GM12878 (cell line): ENCODE measurements around the gene PIK3R5. TPM values are rescaled to one million over a fixed set of nuclear protein-coding genes. Genes with fewer than 3 reads are reported as not detected.

ENCODE experiments used
- BHLHE40 ChIP-seq, 2 experiments: fragments of 450-650 bp in 1 of 2; IDR thresholded peaks; 2 replicates each; pipeline ENCODE4 v1.6.1; 2011 to 2017; ENCODE audit warnings: low read depth in 2 of 2, borderline replicate concordance in 1 of 2, improper control_type of control experiment in 1 of 2, low read length in 1 of 2, mild to moderate bottlenecking in 1 of 2
- E2F8 ChIP-seq: fragments of 450-650 bp; IDR thresholded peaks from 2 replicates; pipeline ENCODE4 v1.6.1; 2018; ENCODE audit warnings: mild to moderate bottlenecking, low read depth, moderate library complexity; ENCODE audit not compliant: partially characterized antibody
- IRF4 ChIP-seq: IDR thresholded peaks from 2 replicates; pipeline ENCODE4 v1.6.1; 2011; ENCODE audit warnings: low read depth, low read length
- KDM1A ChIP-seq: fragments of 200-600 bp; sonication (generic); IDR thresholded peaks from 2 replicates; pipeline ENCODE4 v1.6.1; 2016; ENCODE audit warnings: borderline replicate concordance
- PRDM15 ChIP-seq: fragments of 450-650 bp; formaldehyde crosslinking; IDR thresholded peaks from 2 replicates; pipeline ENCODE4 v1.4.0; 2020; ENCODE audit warnings: mild to moderate bottlenecking, moderate library complexity
- RAD51 ChIP-seq: fragments of 450-650 bp; IDR thresholded peaks from 2 replicates; pipeline ENCODE4 v1.6.1; 2016; ENCODE audit warnings: moderate library complexity, mild to moderate bottlenecking, inconsistent platforms
- ZNF24 ChIP-seq: fragments of 450-650 bp; IDR thresholded peaks from 2 replicates; pipeline ENCODE4 v1.6.1; 2017; ENCODE audit warnings: antibody characterized with exemption, mild to moderate bottlenecking
- polyA plus RNA-seq, 11 experiments: library from polyadenylated mRNA; depleted of rRNA in 4 of 11; unstranded in 6 of 11; stranded (reverse) in 5 of 11; fragments of >200 nt; fragmentation: Nextera tagmentation in 4 of 11; fragmentation: Illumina TruSeq in 1 of 11; extraction: Ambion mirVana in 4 of 11; extraction: Trizol in 1 of 11; gene quantifications; 1 replicate in 1 of 11; 2 replicates in 10 of 11; pipeline versions ENCODE4 v1.2.1 to v1.2.3, GENCODE V29; 2011 to 2016; ENCODE audit warnings: inconsistent platforms in 2 of 11, missing spikeins in 2 of 11, low read depth in 1 of 11
- total RNA-seq, 4 experiments: library from RNA; depleted of rRNA in 3 of 4; stranded (reverse); fragments of >200 nt in 3 of 4; fragmentation: Illumina TruSeq in 1 of 4; extraction: Trizol in 1 of 4; gene quantifications; 2 replicates each; pipeline versions ENCODE4 v1.2.1 to v1.2.3, GENCODE V29; 2013 to 2021
- TF ChIP-seq, protein P1 (sequence below): IDR thresholded peaks from 2 replicates; pipeline ENCODE4 v1.6.1; 2012; ENCODE audit warnings: low read depth, low read length, improper control_type of control experiment
- TF ChIP-seq, protein P2 (sequence below): fragments of 450-650 bp; IDR thresholded peaks from 2 replicates; pipeline ENCODE4 v1.6.1; 2018; ENCODE audit warnings: borderline replicate concordance, mild to moderate bottlenecking; ENCODE audit not compliant: partially characterized antibody
- TF ChIP-seq, protein P3 (sequence below): IDR thresholded peaks from 2 replicates; pipeline ENCODE4 v1.6.1; 2011; ENCODE audit warnings: borderline replicate concordance, low read depth, mild to moderate bottlenecking, moderate library complexity, mixed read lengths, low read length; ENCODE audit not compliant: insufficient read depth; ENCODE audit errors: extremely low read length
- TF ChIP-seq, protein P4 (sequence below): fragments of 450-650 bp; IDR thresholded peaks from 2 replicates; pipeline ENCODE4 v1.6.1; 2017; ENCODE audit warnings: mild to moderate bottlenecking, moderate library complexity

The PIK3R5 gene
- total and polyA plus RNA-seq, 10 of the 15 experiments (the other 5 are each of a cell fraction or from before 2014, with no cell fraction given): 9.5 to 50.8 (median 35.5) TPM

- TF ChIP-seq, protein P1, sequence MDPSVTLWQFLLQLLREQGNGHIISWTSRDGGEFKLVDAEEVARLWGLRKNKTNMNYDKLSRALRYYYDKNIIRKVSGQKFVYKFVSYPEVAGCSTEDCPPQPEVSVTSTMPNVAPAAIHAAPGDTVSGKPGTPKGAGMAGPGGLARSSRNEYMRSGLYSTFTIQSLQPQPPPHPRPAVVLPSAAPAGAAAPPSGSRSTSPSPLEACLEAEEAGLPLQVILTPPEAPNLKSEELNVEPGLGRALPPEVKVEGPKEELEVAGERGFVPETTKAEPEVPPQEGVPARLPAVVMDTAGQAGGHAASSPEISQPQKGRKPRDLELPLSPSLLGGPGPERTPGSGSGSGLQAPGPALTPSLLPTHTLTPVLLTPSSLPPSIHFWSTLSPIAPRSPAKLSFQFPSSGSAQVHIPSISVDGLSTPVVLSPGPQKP: no peak
- TF ChIP-seq PRDM15 (CRISPR knock-in tag) (no peak), ZNF24 (0 out of 2 replicates have a peak, but pooled peaks have one; percentile 11), E2F8 (no peak), RAD51 (peak; percentile 50; the same call in 1 of the 2 replicates), BHLHE40 (IDR thresholded peaks at IDR 0.05; ENCODE audit: borderline replicate concordance in 1 of 2, low read depth in 2 of 2, low read length in 1 of 2) (peak in 1 of 2 experiments; percentile 15; a peak in 1 of 4 replicates), KDM1A (no peak), IRF4 (no peak)
- TF ChIP-seq, protein P2, sequence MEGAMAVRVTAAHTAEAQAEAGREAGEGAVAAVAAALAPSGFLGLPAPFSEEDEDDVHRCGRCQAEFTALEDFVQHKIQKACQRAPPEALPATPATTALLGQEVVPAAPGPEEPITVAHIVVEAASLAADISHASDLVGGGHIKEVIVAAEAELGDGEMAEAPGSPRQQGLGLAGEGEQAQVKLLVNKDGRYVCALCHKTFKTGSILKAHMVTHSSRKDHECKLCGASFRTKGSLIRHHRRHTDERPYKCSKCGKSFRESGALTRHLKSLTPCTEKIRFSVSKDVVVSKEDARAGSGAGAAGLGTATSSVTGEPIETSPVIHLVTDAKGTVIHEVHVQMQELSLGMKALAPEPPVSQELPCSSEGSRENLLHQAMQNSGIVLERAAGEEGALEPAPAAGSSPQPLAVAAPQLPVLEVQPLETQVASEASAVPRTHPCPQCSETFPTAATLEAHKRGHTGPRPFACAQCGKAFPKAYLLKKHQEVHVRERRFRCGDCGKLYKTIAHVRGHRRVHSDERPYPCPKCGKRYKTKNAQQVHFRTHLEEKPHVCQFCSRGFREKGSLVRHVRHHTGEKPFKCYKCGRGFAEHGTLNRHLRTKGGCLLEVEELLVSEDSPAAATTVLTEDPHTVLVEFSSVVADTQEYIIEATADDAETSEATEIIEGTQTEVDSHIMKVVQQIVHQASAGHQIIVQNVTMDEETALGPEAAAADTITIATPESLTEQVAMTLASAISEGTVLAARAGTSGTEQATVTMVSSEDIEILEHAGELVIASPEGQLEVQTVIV: no peak
- TF ChIP-seq, protein P3, sequence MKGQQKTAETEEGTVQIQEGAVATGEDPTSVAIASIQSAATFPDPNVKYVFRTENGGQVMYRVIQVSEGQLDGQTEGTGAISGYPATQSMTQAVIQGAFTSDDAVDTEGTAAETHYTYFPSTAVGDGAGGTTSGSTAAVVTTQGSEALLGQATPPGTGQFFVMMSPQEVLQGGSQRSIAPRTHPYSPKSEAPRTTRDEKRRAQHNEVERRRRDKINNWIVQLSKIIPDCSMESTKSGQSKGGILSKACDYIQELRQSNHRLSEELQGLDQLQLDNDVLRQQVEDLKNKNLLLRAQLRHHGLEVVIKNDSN: no peak
- TF ChIP-seq, protein P4, sequence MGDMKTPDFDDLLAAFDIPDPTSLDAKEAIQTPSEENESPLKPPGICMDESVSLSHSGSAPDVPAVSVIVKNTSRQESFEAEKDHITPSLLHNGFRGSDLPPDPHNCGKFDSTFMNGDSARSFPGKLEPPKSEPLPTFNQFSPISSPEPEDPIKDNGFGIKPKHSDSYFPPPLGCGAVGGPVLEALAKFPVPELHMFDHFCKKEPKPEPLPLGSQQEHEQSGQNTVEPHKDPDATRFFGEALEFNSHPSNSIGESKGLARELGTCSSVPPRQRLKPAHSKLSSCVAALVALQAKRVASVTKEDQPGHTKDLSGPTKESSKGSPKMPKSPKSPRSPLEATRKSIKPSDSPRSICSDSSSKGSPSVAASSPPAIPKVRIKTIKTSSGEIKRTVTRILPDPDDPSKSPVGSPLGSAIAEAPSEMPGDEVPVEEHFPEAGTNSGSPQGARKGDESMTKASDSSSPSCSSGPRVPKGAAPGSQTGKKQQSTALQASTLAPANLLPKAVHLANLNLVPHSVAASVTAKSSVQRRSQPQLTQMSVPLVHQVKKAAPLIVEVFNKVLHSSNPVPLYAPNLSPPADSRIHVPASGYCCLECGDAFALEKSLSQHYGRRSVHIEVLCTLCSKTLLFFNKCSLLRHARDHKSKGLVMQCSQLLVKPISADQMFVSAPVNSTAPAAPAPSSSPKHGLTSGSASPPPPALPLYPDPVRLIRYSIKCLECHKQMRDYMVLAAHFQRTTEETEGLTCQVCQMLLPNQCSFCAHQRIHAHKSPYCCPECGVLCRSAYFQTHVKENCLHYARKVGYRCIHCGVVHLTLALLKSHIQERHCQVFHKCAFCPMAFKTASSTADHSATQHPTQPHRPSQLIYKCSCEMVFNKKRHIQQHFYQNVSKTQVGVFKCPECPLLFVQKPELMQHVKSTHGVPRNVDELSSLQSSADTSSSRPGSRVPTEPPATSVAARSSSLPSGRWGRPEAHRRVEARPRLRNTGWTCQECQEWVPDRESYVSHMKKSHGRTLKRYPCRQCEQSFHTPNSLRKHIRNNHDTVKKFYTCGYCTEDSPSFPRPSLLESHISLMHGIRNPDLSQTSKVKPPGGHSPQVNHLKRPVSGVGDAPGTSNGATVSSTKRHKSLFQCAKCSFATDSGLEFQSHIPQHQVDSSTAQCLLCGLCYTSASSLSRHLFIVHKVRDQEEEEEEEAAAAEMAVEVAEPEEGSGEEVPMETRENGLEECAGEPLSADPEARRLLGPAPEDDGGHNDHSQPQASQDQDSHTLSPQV: peak; percentile 31
Observed at GRCh38 chr17:8851600-8851999, 113.9 kb downstream of the PIK3R5 start (continued).
